GM19324 (cell line): ENCODE results near the gene SLC16A6.
"Not testable (repeated sequence)": the region's sequence is repeated elsewhere in the genome, so short reads cannot be mapped to it uniquely, and the experiment has no call there.

Experiments
- ATAC-seq: cut with Tn5 transposase; IDR thresholded peaks from one replicate; pipeline ENCODE4 v1.9.1; 2021; ENCODE audit warnings: mild to moderate bottlenecking, moderate library complexity; ENCODE audit not compliant: unreplicated experiment, low FRiP score

Gene SLC16A6

DNA sequence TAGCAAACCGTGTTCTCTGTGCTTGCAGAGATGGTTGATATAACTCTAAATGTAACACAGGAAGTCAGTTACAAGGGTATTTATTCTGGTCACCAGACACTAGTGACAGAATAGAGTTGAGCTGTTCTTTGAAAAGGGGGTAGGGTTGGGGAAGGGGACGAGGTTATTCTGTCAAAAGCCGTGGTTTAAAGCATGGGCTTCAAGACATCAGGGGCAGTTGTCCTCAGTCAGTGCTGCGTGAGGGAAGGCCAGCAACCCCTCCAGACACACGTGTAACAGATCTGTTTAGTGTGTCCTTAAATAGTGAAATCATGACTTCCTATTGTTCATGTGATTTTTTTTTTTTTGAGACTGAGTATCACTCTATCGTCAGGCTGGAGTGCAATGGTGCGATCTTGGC lies 37.5 kb downstream of the SLC16A6 start:
- not testable (repeated sequence) for ATAC-seq

DNA sequence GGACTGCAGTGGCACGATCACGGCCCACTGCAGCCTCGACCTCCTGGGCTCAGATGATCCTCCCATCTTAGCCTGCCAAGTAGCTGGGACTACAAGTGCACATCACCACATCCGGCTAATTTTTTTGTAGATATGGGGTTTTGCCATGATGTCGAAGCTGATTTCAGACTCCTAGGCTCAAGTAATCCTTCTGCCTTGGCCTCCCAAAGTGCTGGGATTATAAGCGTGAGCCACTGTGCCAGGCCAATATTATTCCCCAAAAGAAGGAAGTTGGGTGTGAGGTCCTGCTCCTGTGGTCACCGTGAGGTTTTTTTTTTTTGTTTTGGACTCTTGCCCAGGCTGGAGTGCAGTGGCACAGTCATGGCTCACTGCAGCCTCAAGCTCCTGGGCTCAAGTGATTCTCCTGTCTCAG lies 41.6 kb downstream of the SLC16A6 start:
- no peak for ATAC-seq

DNA sequence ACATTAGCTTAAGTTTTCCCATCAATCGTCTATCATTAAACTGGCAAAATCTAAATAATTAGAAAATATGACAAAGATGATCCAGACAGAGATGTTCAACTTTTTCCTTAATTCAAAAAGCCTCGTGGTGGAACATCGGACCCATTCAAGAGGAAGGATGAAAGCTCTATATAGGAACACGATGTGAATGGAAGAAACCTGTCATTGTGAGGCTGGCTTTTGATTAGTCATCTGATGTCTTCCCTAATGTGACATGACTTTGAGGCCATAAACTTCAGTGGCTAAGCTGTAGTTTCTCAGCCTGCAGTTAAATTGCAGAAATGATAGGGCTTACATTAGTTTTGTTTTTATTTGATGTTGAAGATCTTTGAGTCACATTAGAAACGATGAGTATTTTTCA lies 42.0 kb downstream of the SLC16A6 start:
- no peak for ATAC-seq

DNA sequence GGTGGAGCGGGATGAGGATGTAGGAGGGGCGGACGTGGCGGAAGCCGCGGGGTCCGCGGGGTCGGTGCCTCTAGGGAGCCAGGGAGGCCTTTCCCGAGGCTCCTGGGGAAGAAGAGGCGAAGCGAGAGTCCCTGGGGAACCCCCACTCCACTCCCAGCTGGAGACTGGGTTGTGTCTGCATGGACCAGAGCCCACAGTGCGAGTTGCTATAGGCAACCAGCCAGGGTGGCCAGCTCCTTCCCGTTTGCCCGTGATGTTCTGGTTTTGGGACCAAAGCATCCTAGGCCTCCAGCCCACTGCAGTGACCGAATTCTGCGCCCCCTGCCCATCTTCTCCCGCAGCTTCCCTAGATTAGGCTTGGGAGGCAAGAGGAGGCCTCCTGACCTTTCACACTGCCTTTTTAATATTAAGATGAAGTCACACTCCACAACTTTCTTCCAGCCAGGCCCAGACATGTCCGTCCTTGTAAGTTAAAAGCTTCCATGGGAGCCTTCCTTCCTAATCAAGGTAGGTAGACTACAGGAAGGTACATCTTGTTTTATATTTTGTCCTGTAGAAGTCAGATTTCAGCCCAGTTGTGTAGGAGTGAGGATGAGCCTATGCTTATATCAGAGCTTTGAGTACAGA lies 42.6 kb downstream of the SLC16A6 start:
- ATAC-seq = no peak

DNA sequence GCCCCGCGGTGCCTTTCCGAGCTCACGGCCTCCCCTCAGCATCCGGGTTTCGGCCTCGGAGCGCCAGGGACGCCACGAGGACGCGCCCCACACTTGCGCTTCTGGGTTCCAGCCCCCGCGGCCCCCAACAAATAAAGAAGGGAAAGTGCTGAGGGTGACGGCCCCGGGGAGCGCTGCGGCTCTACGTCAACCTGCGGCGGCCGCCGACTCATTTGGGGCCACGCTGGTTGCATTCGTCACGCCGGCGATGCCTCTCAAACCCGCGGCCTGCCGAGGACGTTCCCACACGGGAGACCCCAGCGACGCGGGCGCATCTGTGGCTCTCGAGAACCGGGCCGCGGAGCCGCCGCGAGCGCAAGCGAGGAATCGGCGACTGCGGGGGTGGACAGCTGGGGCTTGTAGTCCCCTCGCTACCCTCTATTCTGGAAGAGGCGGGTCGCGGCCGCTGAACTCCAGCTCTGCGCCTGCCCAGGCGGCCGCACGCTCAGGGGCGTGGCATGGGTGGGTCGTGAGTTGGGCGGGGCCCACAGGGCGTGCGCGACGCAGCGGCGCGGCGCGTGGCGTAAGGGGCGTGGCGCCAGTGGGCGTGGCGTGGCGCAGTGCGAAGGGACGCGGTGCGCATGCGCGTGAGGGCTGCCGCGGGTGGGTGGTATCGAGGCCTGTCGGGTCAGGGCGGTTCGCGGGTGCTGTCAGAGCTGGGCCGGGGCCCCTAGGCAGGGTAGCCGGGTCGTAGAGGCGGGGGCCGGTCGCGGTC lies 43.3 kb downstream of the SLC16A6 start, which contains the start of gene AMZ2:
AMZ2 (plus strand) TSS at position 599 of the 754 bp plus-strand sequence. CDS start 2,145 bp downstream, outside the sequence.
- peak; percentile 96 for ATAC-seq

DNA sequence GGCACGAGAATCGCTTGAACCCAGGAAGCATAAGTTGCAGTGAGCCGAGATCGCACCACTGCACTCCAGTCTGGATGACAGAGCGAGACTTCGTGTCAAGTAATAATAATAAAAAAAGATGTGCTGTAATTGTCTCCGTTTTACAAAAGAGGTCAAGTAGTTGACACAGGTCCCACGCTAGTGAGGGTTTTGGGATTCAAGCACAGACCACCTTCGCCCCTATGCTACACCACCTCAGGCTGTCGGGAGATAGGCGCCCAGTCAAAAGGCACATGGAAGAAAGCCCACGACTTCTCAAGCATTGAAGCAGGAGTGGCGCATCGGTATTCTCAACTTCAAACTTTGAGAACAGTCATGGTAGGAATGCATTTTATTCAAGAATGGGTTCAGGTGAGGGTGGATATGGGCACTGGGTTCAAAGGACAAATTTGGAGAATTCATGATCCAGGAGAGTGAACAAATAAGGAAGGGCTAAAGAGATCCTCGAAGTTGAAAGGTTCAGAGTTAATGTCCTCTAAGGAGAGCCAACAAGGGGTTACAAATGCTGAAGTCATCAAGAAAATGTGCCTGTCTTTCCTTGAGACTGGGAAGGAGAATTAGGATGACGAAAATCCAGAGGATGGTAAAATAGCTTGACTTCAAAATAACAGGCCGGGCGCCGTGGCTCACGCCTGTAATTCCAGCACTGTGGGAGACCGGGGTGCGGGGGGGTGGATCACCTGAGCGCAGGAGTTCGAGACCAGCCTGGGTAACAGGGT lies 44.5 kb downstream of the SLC16A6 start:
- ATAC-seq = no peak

DNA sequence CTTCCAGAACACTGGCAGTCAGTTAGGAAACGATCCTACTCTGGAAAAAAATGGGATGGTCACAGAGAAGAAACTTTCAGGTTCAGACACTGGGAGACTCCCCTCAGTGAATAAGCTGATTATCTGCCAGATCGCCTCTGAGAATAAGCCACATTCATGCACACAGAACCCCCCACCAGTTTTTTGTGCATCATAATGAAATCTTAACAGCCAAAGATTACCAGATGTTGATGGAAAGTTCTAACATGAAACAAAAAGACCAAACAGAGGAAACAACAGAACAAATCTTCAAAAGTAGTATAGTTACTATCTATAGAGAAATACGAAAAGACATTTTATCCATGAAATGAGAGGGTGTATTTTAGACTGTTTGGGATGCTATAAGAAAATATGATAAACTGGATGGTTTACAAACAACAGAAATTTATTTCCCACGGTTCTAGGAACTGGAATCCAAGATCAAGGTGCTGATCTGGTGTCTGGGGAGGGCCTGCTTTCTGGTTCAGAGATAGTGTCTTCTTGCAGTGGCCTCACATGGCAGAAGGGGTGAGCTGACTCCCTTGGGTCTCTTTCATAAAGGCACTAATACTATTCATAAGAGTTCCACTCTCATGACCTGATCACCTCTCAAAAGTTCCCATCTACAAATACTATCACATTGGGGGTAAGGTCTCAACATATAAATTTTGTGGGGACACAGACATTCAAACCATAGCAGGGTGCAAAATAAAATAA lies 51.1 kb downstream of the SLC16A6 start:
- no peak for ATAC-seq

DNA sequence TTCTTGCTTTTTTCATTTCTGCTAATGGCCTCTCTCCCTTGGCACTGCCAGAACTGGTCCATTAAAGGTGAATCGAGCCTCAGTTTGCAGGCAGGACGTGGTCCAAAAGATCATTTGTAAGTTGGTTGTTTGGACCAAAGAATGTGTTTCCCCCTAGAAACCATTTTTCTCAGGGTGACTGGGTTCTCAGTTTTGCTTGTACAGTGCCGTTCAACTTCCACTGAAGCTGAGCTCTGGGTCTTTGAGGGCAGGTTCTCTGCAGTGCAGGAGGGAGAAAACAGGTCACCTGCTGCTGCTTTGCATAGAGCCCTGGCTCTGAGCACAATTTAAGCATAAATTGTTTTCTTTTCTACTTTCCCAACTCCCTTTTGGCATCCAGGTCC lies 52.1 kb downstream of the SLC16A6 start:
- ATAC-seq = peak; percentile 37

DNA sequence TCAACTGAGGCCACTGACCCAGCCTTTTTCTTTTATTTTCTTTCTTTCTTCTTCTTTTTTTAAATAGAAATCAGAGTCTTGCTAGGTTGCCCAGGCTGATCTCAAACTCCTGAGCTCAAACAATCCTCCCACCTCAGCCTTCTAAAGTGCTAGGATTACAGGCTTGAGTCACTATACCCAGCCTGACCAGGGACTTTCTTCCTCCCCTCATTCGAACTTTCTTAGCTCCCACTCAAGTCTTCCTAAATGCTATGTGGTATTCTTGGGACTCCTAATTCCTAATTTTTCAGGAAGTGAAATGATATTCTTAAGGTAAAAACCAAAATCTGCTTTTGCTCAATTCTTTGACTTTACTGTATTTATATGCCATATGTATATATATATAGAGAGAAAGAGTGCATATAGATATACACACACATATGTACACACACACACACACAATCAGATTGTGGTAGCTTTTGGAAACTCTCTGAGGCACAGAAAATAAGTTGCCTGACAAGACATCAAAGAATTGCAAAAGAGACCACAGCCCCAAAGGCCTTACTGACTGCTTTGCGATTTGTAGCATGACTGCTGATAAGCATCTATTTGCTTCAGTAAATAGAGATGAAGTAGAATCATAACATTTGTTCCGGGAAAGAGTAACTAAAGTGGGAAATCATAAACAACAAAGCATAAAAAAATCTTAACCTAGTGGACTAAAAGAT lies 52.6 kb downstream of the SLC16A6 start:
- ATAC-seq = no peak

DNA sequence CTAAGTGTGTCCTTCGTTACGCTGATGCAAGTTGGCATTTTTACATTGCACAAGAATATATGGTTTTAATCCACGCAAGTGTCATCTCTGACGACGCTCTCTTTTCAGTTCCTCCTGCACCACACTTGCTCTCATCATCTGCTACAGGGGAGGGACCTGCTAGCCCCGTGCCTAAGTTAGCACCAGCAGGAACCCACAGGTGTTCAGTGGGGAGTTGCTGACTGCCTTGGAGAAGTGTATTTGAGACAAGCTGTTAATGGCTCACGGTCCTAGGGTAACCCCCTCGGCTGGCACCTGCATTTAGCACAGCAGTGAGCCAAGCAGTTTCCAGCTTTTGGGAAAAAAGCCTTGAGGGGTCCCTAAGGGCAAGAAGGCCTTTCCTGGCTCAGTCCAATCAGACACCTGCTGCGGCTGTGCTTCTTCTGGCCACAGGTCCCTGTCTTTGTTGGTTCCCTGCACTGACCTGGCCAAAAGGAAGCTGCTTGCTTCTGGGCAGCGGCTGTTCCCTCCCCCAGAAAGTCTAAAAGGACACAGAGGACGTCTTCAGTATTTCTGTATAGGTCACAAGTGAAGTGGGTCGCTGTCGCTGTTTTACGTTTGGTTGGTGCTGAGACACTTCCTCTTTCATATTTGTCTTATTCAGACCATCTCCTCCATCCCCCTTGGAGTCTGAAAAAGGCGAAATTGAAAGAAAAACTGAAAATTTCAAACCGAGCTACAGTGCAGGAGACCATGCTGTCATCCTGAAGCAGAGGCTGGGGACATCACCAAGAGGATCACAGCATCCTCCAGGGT lies 53.4 kb downstream of the SLC16A6 start:
- ATAC-seq = peak; percentile 70

DNA sequence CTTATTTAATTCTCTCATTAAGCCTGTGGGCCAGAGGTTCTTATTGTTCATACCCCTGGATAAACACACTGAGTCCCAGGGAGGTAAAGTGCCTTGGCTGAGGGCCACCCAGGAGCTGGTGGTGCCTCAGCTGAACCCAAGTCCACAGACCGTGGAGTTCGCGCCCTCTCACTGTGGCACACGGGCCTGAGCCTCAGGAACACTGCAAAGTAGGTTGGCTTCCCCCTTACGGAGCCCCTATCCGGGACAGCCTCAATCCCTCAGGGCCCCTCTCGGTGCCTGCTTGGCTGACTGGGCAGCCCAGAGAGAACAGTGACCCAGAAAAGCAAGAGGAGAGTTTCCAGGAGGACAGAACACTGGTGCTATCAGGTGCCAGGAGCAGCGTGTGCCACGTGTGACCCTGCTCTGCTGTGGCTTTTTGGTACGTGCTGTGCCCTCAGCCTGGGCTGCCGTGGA lies 55.6 kb downstream of the SLC16A6 start:
- not testable (repeated sequence) for ATAC-seq

DNA sequence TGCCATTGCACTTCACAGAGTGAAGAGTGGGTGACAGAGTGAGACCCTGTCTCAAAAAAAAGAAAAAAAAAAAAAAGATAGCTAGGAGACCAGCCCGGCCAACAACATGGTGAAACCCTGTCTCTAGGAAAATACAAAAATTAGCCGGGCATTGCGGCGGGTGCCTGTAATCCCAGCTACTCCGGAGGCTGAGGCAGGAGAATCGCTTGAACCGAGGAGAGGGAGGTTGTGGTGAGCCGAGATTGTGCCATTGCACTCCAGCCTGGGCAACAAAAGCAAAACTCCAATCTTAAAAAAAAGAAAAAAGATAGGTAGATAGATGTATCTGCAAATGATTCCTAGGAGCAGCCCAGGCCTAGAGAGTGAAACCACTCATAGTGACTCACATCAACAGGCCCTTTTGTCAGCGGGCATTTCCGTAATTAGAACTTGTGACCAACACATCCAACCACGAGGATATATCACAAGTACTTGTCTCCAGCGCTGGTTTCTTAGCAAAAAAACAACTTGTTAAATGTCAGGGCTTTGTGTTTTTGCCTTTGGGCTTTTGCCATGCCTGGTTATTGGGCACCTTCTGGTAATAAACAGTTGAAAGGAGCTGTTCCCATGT lies 56.1 kb downstream of the SLC16A6 start:
- ATAC-seq = not testable (repeated sequence)

DNA sequence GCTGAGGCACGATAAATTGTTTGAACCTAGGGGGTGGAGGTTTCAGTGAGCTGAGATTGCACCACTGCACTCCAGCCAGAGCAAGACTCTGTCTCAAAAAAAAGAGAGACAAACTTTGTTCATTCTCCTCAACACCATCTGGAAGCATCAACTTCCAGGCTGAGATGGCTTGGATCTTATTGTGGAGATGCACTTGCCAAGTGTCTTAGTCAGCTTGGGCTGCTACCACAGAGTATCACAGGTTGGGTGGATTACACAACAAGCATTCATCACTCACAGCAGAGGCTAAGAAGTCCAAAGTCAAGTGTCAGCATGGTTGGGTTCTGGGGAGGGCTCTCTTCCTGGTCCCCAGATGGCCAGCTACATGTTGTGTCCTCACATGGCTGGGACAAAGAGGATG lies 58.2 kb downstream of the SLC16A6 start:
- not testable (repeated sequence) for ATAC-seq

DNA sequence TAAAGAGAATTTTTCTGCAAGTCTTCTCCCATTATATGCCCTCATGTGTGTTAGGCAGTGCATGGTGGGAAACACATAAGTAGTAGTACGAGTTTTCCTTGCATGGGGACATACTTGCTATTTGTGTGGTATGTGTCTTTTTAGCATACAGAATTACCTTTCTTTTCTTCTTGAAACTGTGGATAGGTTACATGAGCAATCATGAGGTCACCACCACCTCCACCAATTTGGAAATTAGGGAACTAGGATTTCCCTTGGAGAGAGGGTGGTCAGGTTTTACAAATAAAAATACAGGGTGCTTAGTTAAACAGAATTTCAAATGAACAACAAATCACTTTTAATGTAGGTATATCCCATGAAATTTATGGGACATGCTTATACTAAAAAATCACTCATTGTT lies 59.4 kb downstream of the SLC16A6 start:
- ATAC-seq = no peak

DNA sequence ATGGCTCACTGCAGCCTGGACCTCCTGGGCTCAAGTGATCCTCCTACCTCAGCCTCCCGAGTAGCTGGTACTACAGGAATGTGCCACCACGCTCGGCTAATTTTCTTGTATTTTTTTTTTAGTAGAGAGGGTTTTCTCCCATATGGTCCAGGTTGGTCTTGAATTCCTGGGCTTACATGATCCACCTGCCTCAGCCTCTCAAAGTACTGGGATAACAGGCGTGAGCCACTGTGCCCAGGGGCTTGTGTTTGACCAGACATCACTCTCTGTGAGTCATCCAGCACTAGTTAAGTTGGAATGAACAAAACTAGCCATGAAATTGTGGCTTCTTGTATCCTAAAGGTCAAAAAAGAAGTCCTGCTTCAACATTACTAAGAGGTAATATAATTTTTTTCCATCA lies 59.8 kb downstream of the SLC16A6 start:
- ATAC-seq = not testable (repeated sequence)

DNA sequence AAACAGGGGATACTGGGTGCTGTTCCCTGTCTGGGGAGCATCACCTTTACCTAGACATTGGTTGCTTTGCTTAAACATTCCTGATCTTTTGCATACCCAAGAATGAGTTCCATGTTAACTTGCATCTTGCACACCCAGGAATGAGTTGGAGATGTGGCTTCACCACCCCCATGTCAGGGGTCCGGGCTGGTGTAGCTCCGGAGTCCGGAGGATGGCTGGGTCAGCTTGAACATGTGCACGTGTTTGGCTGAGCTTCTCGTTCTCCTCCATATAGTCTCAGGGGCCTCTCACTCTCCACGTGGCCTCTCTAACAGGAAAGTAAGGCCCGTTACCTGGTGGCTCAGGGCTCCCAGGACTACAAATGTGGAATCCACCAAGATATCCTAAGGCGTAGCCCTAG lies 61.3 kb downstream of the SLC16A6 start:
- no peak for ATAC-seq

DNA sequence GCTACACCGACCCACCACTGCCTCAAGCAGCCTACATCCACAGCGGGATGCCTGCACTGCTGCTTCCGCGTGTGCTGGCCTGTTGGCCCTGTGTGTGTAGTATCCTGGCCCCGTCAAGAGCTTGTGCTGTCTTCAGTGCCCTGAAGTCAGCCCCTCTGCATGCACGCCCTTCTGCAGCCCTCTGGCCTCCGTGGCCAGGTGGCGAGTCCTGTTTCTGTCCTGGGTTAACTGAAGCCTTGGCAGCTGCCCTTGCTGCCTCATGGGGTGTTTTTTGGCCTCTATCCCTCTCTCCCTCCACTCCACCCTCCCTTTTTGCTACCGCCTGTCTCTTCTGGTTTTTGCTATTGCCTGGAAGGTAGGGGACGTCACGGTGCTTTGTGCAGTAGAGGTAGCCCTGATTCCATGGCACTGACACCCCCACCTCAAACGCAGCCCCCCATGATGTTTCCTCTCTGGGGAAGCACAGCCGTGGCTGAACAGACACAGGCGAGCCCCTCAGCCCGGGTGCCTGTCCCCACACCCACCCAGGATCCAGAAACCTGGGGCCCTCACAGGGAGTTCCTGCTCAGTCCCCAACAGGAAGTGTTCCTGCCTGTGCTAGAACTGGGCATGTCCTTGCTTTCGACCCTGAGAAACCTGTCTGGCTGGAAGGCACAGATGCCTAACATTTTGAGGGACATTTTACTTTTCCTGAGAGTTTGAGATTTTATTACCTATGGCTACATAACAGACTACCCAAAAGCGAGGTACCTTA lies 61.9 kb downstream of the SLC16A6 start:
- no peak for ATAC-seq

DNA sequence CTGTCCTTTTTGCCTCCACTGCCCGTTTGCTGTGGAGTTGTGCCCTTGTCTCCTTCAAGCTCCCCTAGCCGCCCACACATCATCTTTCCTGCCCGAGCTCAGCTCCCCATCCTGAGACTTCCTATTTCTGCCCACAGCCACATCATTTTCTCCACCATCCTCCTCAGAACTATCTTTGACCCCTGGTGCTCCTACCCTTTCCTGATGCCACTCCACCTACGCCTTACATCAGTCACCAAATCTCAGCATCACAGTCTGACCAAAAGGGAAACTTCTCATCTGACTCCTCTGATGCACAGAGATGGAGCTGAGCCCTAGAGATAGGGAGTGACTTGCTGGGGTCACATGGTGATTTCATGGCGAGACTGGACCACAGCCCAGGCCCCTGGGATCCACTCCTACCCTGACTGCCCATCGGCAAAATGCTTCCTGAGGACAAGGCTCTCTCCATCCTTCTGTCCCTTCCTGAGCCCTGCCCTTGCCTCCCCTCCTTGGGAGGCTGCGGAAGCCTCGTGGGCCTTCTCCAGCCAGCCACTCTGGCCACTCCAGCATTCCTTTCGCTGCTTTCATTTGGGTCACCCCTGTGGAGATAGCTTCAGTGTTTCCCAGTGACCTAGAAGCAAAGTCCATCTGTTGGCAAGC lies 62.8 kb downstream of the SLC16A6 start:
- ATAC-seq = not testable (repeated sequence)
